GM19455 (cell line): ENCODE measurements around the gene KCNE4.

Source experiments
- ATAC-seq: cut with Tn5 transposase; IDR thresholded peaks from one replicate; pipeline ENCODE4 v1.9.1; 2021; ENCODE audit not compliant: unreplicated experiment

The KCNE4 gene

DNA sequence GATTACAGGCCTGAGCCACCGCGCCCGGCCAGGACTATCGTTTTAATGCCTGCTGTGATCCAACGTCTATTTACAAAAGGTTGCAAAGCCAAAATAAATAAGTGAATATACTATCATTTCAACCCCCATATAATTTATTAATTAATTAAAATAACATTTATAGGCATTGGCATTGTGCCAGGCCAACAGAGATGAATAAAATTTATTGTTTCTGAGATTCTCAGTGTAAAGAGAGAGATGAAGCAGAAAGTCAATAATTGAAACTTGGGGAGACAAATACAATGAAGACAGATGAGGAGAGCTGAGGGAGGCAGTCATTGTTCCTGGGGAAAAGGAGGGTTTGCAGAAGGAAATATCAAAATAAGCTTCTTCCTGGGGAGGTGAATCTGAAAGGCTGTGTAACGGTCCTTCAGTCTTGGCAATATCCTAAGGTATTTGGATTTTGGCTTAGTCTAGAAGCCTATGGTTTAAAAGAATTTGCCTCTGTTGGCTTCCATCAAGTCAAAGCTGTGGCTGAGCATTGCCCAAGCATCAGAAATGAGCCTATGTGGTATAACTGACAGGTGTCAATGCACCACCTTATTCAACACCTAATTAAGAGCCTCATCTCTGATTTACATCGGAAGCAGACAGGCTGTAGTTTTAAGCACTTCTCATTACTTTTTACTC, 31.5 kb downstream of the KCNE4 start:
- no peak for ATAC-seq

DNA sequence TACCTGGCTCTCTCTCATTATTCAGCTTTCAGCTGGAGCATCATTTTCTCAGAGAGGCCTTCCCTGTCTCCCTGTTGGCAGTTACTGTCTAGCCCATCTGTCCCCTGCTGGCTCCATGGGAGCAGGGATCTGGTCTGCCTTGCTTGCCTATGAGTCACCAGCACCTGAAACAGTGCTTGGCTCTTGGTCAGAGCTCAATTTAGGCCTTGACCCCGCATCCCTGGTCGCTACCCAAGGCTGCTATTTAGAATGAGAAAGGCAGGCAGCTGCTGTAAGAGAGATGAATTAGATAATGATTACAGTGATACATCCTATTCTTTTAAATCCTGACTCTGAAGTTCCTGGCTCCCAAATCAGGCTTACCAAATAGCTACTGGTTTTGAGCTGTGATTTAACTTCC, 32.9 kb downstream of the KCNE4 start:
- ATAC-seq: no peak

DNA sequence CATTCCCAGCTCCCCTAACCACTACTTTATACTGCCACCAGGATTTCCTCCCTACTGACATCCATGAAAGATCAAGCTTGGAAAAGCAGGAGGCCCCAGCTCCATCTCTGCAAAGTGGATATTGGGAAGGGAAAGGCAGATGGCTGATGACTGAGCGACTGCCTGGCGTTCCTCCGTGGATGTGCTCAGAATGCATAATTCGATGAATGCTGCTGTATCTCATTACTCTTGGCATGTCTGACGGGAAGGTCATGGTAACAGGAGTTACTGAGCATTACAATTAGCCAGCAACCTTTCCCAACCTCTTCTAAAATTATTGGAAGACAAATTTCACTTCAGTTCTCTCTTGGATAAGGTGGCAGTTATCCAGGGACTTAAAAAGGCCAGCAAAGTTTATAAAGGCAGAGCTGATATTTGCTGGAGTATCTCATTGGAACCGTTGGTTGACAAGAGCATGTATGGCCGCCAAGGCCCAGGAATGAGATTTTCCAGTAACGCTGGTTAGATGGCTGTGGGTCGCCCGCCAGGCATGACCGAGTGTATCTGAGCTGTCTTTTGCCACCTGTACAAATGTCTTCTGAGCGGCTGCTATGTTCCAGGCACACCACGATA, 34.5 kb downstream of the KCNE4 start:
- no peak for ATAC-seq

DNA sequence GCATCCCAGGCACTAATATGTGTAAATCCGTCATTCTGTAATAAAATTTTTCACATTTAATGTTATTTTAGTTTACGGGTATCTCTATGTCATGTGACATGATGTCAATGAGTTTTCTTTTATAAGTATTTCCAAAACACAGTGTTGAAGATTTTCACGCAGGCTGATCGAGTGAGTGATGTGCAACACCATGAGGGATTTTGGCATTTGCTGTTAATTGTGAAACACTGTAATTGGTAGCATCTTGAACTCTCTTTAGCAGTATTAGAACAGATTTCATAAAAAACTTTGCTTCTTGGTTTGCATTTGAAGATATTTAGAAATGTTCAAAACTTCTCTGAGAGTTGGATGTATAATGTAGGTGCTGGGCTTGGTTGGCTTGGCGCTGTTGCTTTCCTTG, 35.5 kb downstream of the KCNE4 start:
- no peak for ATAC-seq

DNA sequence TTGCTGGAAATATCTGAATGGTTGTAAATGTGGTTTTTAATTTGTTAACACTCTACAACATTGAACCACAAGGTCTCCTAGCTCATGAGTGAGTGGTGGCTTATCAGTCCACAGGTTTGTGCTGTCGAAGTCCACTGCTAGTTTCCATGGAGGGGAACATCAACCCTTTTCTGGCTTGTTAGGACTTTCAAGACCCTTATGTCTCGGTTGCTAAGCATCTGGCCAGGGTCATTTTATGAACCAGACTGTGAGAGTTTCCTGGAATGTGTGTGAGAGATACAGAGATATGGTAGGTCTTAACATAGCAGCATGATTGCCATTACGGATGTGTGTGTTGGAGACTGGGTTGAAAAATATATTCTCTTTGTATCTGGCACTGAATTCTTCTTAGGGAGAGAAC, 36.9 kb downstream of the KCNE4 start:
- no peak for ATAC-seq

DNA sequence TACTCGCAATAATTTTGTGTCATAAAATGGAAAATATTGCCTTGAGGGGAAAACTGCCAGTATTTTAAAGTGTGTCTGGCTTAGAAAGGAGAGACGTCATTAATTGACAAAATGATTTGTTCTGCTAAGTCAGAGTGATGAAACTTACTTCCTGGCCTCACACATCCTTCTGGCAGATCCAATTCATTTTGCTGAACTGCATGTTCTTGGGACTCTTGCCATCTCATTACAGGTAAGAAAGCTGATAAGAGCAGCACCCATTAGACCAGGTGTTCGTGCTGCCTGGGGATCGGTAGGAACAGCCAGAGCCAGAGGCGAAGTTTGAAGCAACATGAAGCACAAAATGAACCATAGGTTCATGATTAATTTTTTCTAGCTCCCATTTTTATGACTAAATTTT, 38.0 kb downstream of the KCNE4 start:
- ATAC-seq: no peak

DNA sequence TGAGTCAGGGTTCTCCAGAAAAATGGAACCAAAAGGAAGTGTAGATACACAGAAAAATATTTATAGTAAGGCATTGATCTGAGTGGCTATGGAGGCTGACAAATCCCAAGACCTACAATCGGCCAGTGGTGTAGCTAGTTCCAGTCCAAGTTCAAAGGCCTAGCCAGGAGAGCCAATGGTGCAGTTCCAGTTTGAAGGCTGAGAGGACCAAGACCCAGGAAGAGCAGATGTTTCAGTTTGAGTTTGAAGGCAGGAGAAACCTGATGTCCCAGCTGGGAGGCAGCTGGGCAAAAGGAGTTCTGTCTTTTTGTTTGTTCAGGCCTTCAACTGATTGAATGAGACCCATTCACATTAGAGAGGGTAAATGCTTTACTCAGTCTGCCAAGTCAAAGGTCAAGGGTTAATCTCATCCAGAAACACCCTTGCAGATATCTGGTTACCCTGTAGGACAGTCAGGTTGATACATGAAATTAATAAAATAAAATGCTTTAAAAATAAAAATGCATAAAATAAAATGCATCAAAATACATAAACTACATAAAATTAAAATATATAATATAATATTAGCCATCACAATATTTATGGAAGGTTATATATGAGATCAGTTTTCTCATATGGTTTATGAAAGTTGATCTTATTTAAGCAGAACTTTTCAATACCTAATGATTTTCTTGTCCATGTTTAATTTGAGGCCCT, 38.7 kb downstream of the KCNE4 start:
- no peak for ATAC-seq

DNA sequence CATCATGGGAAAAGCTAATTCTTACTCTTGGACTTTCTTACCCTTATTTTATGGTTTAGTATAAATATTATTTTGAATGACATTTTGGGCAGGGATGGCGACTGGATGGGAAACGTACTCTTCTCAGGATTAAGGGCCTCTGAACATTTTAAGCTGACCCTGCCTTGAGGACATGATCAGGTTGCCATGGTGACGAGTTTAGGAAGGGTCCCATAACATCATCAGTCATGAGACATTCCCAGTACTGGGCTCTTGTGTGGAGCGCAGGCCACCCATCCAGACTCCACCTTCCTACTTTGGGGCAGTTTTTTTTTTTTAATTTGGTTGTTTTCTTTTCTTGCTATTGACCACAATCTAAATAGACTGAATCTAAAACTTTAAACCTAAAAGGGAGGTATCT, 40.7 kb downstream of the KCNE4 start:
- ATAC-seq: no peak

DNA sequence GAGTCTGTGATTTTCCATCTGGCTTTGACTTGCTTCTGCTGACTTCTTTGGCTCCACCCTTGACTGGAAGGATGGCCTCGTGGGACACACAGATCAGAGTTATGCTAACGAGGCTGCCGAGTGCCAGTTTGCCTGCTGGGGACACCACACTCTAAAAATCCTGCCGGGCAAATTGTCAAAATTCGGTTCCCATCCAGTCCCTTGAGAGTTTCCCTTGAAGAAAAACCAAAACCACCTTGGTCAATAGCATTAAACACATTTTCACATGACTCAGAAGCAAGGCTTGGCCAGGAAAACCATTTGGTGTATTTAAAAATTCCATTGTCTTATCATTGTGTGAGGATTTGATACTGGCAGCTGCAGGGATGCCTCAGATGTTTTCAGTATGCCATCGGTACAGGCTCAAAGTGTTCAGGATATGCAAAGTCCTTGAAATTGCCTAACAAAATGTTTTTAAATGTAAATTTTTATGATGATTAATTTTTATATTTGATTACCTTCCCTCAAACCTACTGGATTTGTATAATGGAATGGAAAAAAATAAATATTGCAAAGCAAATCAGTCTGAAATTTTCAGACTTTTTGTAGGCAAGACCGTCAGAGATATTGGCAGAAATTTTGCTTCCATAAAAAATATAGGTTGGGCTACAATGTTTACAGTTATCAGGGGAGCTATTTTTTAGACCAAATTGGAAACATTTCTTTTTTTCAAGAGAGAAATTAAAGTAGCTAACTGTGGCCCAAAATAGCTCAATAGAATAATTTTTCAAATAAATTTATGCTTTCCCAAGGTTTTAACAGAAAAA, 41.6 kb downstream of the KCNE4 start:
- no peak for ATAC-seq

DNA sequence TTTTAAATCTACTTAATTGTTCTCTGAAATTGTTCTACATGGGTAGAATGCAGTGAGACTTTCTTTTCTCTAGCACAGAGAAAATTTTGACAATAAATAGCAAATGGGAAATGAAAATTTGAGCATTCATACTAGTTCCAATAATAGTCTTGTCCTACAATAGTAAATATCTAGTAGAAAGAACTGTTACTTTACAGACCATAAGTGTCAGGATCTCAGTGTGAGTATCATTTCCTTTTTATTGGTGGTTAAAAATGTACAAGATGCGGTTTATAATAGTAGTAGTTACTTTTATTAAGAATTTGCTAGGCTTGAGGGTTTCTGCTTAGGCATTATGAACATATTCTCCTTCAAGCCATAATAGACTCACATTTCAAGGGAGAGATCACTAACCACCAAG, 43.2 kb downstream of the KCNE4 start:
- ATAC-seq: no peak

DNA sequence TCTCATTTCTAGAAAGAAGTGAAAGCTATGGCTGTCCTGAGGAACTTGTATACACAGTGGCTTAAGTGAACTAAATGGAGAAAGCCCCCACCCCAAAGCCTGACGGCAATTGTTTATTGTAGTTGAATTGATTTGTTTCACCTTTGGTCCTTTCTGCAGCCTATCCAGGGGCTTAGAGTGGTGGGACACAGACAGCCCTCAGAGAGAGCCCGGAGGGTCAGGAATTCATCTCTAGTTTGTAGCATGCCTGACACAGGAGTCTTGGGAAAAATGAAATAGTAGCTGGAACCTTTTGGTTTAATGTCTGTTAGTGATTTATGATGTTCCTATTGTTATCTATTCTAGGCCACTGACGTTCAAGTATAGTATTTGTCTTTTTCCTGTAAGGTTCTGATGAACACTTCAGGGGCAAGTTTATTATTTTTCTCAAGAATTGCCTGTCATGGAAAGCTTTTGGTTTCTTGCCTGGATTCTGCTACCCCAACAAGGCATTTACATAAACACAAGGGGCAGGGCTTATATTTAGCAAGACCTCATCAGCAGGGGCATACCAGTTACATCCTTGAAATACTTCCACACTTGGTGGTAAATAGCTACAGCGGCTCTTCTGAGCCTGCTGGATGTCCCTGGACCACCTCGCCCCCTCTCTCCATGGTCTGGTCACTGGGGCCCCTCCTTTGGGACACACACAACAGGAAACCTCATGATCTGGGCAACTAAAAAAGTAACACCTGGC, 44.4 kb downstream of the KCNE4 start:
- ATAC-seq: no peak

DNA sequence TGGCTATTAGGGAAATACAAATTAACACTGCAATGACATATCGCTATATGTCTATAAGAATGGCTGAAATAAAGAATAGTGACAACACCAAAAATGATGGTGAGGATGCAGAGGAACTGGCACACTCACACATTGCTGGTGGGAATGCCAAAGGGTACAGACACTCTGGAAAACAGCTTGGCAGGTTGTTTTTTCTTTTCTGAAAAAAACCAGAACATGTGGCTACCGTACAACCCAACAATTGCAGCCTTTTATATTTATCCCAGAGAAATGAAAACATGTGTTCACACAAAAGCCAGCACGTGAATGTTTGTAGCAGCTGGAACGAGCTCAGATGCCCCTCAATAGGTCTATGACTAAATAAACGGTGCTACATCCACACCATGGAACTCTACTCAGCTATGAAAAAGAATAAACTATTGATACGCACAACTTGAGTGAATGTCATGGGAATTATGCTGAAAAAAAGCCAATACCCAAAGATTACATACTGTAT, 45.9 kb downstream of the KCNE4 start:
- ATAC-seq: no peak

DNA sequence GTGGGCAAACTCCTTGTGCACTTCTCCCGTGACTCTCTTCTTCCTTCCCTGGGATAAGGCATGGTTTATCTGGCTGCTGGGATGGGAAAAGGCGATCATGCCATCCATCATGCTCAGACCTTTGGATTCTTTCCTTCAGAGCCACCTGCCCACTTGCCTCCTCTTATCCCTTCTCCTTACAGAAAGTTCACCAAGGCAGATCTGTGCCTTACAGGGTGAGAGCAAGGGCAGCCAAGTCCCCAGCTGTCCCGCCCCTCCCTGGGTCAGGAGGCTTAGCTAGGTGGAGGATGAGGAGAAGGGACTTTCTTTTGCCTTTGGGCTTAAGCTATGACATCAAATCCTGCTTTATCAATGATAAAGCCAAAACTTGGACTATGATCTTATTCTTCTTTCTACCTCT, 47.6 kb downstream of the KCNE4 start:
- ATAC-seq: no peak

DNA sequence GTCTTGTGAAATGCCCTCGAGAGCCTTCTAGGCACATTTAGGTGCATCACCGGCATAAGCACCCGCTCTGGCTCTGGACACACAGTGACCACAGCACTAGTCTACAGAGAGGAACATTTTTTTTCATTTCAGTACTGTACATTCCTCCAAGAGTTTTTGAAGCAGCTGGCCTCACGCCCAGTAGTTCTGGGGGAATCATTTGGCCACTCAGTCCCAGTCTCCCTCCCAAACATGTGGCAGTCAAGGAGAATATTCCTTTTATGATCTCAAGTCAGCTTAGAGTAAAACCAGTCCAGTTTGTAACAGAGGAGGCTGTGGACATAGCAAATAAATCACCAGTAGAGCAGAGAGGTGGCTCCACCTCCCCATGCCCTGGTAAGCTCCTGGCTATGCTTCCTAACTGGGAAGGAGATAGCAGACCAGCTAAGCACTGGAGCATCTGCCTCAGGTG, 48.1 kb downstream of the KCNE4 start:
- no peak for ATAC-seq

DNA sequence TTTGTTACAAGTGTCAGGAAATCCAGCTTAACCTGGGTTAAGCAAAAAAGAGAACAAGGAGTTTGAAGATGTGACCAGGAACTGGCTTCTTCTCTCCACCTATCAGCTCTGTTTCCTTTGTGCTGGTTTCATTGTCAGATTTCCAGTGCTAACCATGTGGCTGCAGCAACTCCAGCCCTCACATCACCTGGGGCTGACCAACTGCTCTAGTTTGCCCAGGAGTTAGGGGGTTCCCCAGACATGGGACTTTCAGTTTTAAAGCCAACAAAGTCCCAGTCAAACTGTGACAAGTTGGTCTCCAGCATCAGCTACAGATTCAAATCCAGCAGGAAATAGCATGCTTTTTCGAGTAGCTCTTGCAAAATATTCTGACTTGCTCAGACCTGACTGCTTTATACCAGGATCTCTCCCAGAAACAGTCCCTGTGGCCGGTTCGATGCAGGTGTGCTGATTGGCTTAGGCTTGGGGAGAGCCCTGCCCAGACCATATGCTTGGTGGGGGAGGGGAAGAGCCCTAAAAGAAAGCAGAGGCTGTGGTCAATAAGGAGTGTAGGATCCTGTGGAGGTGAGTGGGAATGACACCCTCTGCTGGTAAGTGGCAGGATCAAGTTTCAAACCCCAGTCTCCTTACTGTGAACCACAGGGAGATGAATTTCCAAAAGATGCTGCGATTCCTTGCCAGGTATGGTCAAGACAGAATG, 49.5 kb downstream of the KCNE4 start:
- ATAC-seq: no peak

DNA sequence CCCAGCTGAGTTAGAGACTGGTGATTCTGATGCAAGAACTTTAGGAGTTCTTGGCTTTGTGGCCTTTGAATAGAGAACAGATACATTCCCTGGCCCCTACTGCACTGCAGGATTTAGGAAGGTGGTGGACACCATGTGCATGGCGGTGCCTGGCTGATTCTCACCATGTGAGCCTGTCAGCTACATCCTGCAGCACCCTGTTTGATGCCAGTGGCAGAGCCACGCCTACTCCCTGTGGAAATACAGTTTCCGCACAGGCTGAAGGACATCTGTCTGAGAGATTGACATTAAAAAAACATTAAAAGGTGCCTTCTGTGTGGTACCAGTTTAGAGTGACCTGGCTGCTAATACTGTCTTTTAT, 50.0 kb downstream of the KCNE4 start:
- ATAC-seq: no peak

DNA sequence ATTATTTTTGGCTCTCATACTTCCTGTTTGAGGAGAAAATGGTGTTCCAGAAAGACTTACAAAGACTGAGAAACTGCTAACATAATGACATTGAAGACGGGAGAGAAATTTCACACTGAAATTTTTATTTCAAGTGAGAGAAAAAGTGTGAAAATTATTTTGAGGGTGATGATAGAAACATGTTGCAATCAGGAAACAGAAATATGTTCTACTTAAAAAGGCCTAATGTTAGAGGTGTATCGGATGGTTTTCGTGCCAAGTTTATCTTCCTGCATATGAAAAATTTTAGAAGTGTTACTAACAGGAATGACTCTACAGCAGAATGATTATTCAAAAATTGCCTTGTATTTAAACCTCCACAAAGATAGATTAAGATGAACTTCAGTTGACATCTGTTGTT, 50.5 kb downstream of the KCNE4 start:
- ATAC-seq: no peak

DNA sequence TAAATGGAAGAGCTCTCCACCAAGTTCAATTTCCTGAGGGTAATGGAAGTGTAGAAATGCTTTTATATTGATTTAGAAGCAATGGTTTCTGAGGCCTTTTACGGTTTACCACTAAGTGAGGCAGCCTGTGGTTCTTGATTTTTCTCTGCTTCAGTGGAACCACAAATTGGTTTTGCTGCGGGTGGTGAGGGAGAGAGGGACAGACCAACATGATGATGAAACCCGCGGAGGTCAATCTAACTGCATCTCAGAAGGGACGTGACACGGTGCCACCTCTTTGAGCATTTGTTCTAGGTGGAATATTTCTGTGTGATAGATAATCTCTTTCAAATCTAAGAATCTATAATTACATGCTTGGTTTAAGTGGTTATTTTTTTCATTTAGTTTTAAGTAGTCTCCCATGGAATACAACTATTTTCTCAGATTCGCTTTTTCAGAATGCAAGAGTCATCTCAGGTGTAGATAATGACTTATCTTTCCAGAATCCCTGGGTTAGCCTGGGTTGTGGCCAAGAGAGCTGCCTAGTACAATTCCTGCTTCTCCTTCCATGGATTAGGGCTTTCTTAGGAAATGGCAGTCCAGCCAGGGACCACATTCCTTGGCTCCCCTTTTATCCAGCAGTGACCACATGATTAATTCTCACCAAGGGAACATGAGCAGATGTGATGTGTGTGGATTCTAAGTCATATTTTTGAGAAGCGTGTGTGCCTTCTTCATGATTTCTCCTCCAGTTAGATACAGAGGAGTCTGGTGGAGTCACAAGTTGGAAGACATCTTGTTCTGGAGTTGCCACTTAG, 52.5 kb downstream of the KCNE4 start:
- no peak for ATAC-seq
